ENCODE data around the gene TMEM259.

DNA sequence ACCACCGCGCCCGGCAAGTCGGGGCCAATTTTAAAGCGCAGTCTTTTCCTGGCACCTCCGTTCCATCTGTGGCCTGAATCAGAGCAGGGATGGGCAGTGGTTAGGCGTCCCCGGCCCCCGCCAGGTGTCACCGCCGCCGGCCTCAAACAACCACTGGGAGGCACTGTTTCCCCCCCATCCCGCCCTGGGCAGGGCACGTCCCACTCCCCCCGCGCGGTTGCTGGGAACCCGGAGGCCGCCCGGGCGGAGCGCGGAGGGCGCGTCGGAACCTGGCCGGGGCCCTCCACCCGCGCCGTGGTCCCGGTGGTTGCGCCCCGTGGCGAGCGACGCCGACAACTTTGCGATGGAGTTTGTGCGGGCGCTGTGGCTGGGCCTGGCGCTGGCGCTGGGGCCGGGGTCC is 20.8 kb downstream of the TMEM259 start, which contains the start of gene GRIN3B:
- TF ChIP-seq RXRB (CRISPR knock-in tag; IDR thresholded peaks at IDR 0.05; ENCODE audit: borderline replicate concordance), result no peak
- no peak for TF ChIP-seq WIZ (CRISPR knock-in tag; IDR thresholded peaks at IDR 0.05)
- TF ChIP-seq XRCC5 (optimal IDR thresholded peaks at IDR 0.05; ENCODE audit: low read length), result no peak
- TF ChIP-seq, protein P1, sequence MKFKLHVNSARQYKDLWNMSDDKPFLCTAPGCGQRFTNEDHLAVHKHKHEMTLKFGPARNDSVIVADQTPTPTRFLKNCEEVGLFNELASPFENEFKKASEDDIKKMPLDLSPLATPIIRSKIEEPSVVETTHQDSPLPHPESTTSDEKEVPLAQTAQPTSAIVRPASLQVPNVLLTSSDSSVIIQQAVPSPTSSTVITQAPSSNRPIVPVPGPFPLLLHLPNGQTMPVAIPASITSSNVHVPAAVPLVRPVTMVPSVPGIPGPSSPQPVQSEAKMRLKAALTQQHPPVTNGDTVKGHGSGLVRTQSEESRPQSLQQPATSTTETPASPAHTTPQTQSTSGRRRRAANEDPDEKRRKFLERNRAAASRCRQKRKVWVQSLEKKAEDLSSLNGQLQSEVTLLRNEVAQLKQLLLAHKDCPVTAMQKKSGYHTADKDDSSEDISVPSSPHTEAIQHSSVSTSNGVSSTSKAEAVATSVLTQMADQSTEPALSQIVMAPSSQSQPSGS (CRISPR knock-in tag; IDR thresholded peaks at IDR 0.05), result no peak
- TF ChIP-seq CBX5 (CRISPR knock-in tag; IDR thresholded peaks at IDR 0.05; ENCODE audit: borderline replicate concordance), result no peak
- no peak for TF ChIP-seq HNF4G (IDR thresholded peaks at IDR 0.05; ENCODE audit: borderline replicate concordance, low read depth, low read length)
- TF ChIP-seq HNF4G (CRISPR knock-in tag; IDR thresholded peaks at IDR 0.05; ENCODE audit: borderline replicate concordance, low read depth), result no peak
- no peak for TF ChIP-seq POLR2AphosphoS5 (IDR thresholded peaks at IDR 0.05; ENCODE audit: low read depth, low read length)
- peak; percentile 73; the same call in 1 of the 2 replicates for TF ChIP-seq MAZ (IDR thresholded peaks at IDR 0.05; ENCODE audit: borderline replicate concordance, low read depth, low read length)
- peak; percentile 66; the same call in 1 of the 2 replicates for TF ChIP-seq MAZ (CRISPR knock-in tag; IDR thresholded peaks at IDR 0.05; ENCODE audit: low read depth)
- no peak for TF ChIP-seq TARDBP (CRISPR knock-in tag; IDR thresholded peaks at IDR 0.05)
- TF ChIP-seq ONECUT2 (CRISPR knock-in tag; IDR thresholded peaks at IDR 0.05), result no peak
- TF ChIP-seq ELF4 (CRISPR knock-in tag; IDR thresholded peaks at IDR 0.05; ENCODE audit: borderline replicate concordance), result no peak

Measured in HepG2 (cell line).